ENCODE measurements around the gene RAB26.
"Not testable (repeated sequence)": the region's sequence is repeated elsewhere in the genome, so short reads cannot be mapped to it uniquely, and the experiment has no call there.

Gene RAB26

GRCh38 chr16:2147981-2148671 lies at the start of gene RAB26:
RAB26 (plus strand) TSS chr16:2148625; CDS start chr16:2148784, 159 bp downstream.
- DNase-seq (ENCODE audit: low spot score) = peak; percentile 60

- not testable (repeated sequence) for DNase-seq (ENCODE audit: low spot score)
These were observed 46.8 kb upstream of the RAB26 start for GRCh38 chr16:2101581-2101980.

- DNase-seq (ENCODE audit: low spot score) = no peak
These were observed 46.0 kb upstream of the RAB26 start for GRCh38 chr16:2102471-2102870.

GRCh38 chr16:2104464-2104863 lies 44.0 kb upstream of the RAB26 start:
- DNase-seq (ENCODE audit: low spot score) = not testable (repeated sequence)

GRCh38 chr16:2105291-2105690 lies 43.1 kb upstream of the RAB26 start:
- DNase-seq (ENCODE audit: low spot score) = not testable (repeated sequence)

GRCh38 chr16:2105769-2106168 lies 42.7 kb upstream of the RAB26 start:
- DNase-seq (ENCODE audit: low spot score) = not testable (repeated sequence)

GRCh38 chr16:2106211-2106610 lies 42.2 kb upstream of the RAB26 start:
- not testable (repeated sequence) for DNase-seq (ENCODE audit: low spot score)

GRCh38 chr16:2107121-2107790 lies 41.2 kb upstream of the RAB26 start:
- DNase-seq (ENCODE audit: low spot score) = not testable (repeated sequence)

- not testable (repeated sequence) for DNase-seq (ENCODE audit: low spot score)
These were observed 40.7 kb upstream of the RAB26 start for GRCh38 chr16:2107791-2108125.

- DNase-seq (ENCODE audit: low spot score) = not testable (repeated sequence)
These were observed 39.8 kb upstream of the RAB26 start for GRCh38 chr16:2108446-2109270.

GRCh38 chr16:2109271-2109580 lies 39.2 kb upstream of the RAB26 start:
- not testable (repeated sequence) for DNase-seq (ENCODE audit: low spot score)

- not testable (repeated sequence) for DNase-seq (ENCODE audit: low spot score)
These were observed 38.6 kb upstream of the RAB26 start for GRCh38 chr16:2109872-2110271.

- DNase-seq (ENCODE audit: low spot score) = not testable (repeated sequence)
These were observed 38.0 kb upstream of the RAB26 start for GRCh38 chr16:2110332-2111008.

- not testable (repeated sequence) for DNase-seq (ENCODE audit: low spot score)
These were observed 37.4 kb upstream of the RAB26 start for GRCh38 chr16:2111009-2111353.

GRCh38 chr16:2111412-2112335 lies 36.8 kb upstream of the RAB26 start:
- not testable (repeated sequence) for DNase-seq (ENCODE audit: low spot score)

- not testable (repeated sequence) for DNase-seq (ENCODE audit: low spot score)
These were observed 35.8 kb upstream of the RAB26 start for GRCh38 chr16:2112539-2113106.

GRCh38 chr16:2114225-2114624 lies 34.2 kb upstream of the RAB26 start:
- DNase-seq (ENCODE audit: low spot score) = not testable (repeated sequence)

GRCh38 chr16:2114885-2115590 lies 33.4 kb upstream of the RAB26 start:
- not testable (repeated sequence) for DNase-seq (ENCODE audit: low spot score)

- DNase-seq (ENCODE audit: low spot score) = no peak
These were observed 32.8 kb upstream of the RAB26 start for GRCh38 chr16:2115591-2115973.

- not testable (repeated sequence) for DNase-seq (ENCODE audit: low spot score)
These were observed 32.0 kb upstream of the RAB26 start for GRCh38 chr16:2116428-2116827.
